ENCODE results near the gene UBN1.

UBN1 gene

DNA sequence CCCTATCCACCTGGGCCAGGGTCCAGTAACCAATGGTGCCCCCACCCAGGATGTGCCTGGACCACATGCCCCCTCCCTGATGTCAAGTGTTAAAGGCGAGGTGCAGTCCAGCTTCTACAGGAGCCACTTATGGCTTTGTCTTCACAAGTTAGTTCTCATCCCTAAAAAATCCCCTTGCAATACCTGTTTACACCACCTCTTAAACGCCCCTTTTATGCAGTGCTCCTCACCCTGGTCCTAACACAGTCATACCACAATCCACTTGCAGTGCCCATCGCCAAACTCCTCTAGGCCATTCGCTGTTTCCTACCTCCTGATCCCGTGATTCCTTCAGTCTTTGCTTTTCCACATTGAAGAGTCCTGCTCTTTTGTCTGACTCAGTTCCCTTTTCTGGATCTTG, 7.3 kb upstream of the UBN1 start:
- H3K4me1 ChIP-seq (ENCODE audit: control insufficient read depth, insufficient read depth, low read length): no peaks in the 10 kb centered on the region
- 93 to 95% methylated on average over 5 of the region's 5 CpGs for WGBS, 2 experiments
- H3K27ac ChIP-seq (ENCODE audit: insufficient read depth, low read depth, low read length, poor library complexity, severe bottlenecking): no peak overlapping the region
- H3K27me3 ChIP-seq (ENCODE audit: control insufficient read depth, insufficient read depth, low read length, poor library complexity, severe bottlenecking): no peaks in the 10 kb centered on the region
- H3K4me3 ChIP-seq (ENCODE audit: insufficient read depth, low read depth, low read length): no peak overlapping the region
- peaks cover 47% of the 10 kb centered on the region for H3K36me3 ChIP-seq (ENCODE audit: control insufficient read depth, insufficient read depth, low read length)
- H3K9me3 ChIP-seq (ENCODE audit: control insufficient read depth, low read length): no peaks in the 10 kb centered on the region

DNA sequence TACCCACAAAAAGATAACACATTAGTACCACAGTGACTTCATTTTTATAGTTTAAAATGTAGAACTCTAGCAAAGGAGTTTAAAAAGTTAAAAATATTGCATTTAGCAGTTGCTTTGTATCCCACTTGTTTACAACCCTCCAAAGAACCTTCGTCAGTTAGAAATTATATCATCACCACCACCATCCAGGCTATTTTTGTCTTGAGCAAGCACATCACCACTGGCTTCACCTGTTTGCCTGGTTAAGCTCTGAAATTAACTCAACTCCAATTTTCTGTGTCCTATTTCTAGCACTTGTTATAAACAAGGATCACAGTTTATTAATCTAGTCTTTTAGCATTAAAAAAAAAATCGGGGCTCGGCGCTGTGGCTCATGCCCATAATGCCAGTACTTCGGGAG, 6.3 kb upstream of the UBN1 start:
- WGBS, 2 experiments: 74 to 78% methylated on average over 5 of the region's 5 CpGs
- H3K36me3 ChIP-seq (ENCODE audit: control insufficient read depth, insufficient read depth, low read length): peaks cover 49% of the 10 kb centered on the region
- H3K4me1 ChIP-seq (ENCODE audit: control insufficient read depth, insufficient read depth, low read length): peaks cover 4% of the 10 kb centered on the region
- no peak overlapping the region for H3K4me3 ChIP-seq (ENCODE audit: insufficient read depth, low read depth, low read length)
- no peak overlapping the region for H3K27ac ChIP-seq (ENCODE audit: insufficient read depth, low read depth, low read length, poor library complexity, severe bottlenecking)
- no peaks in the 10 kb centered on the region for H3K27me3 ChIP-seq (ENCODE audit: control insufficient read depth, insufficient read depth, low read length, poor library complexity, severe bottlenecking)
- H3K9me3 ChIP-seq (ENCODE audit: control insufficient read depth, low read length): no peaks in the 10 kb centered on the region

- 1% methylated on average over 27 of the region's 27 CpGs for WGBS, 2 experiments
- H3K27ac ChIP-seq (ENCODE audit: insufficient read depth, low read depth, low read length, poor library complexity, severe bottlenecking): peak overlapping the region; percentile 75
- H3K36me3 ChIP-seq (ENCODE audit: control insufficient read depth, insufficient read depth, low read length): peaks cover 28% of the 10 kb centered on the region
- no peaks in the 10 kb centered on the region for H3K9me3 ChIP-seq (ENCODE audit: control insufficient read depth, low read length)
- H3K4me1 ChIP-seq (ENCODE audit: control insufficient read depth, insufficient read depth, low read length): peaks cover 13% of the 10 kb centered on the region
- no peaks in the 10 kb centered on the region for H3K27me3 ChIP-seq (ENCODE audit: control insufficient read depth, insufficient read depth, low read length, poor library complexity, severe bottlenecking)
- H3K4me3 ChIP-seq (ENCODE audit: insufficient read depth, low read depth, low read length): peak overlapping the region; percentile 95
These were observed 779 bp upstream of the UBN1 start for GRCh38 chr16:4846503-4846900.

DNA sequence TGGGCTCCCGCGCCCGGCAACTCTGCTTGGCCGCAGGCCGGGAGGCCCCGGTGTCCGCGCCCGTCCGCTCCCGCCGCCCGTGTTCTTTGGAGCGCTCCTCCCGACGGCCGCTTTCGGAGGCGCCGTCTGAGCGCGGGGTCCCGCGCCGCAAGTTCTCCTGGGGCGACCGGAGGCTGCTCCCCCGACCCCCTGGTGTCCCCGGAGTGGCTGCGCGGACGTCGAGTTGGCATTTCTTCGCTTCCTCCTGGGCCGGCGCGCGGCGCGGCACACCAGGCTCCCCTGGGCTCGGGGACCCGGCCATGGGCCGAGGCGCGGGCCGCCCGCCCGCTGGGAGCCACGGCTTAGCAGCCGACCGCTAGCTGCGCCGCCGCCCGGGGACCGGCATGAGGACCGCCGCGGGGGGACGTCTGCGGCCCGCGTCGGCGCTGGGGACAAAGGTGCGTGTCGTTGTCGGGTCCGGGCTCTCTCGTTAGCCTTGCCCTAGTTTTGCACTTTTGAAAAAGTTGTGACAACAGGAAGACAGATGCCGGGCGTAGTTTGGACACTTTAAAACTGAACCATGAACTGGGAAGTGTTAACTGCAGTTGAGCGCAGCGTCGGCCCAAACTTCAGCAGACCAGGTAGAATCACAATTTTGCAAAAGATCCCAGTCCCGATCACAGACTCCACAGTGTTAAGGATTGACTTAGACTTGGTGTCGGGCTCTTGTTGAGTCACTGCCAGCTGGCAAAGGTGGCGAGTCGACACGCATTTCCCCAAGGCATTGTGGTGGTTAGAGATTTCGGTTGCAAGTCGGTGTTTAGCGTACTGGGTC, 700 bp downstream of the UBN1 start:
- no peaks in the 10 kb centered on the region for H3K9me3 ChIP-seq (ENCODE audit: control insufficient read depth, low read length)
- peak overlapping the region; percentile 95 for H3K4me3 ChIP-seq (ENCODE audit: insufficient read depth, low read depth, low read length)
- WGBS, 2 experiments: 1% methylated on average over 83 of the region's 83 CpGs
- H3K36me3 ChIP-seq (ENCODE audit: control insufficient read depth, insufficient read depth, low read length): peaks cover 17% of the 10 kb centered on the region
- peak overlapping the region; percentile 85 for H3K27ac ChIP-seq (ENCODE audit: insufficient read depth, low read depth, low read length, poor library complexity, severe bottlenecking)
- H3K27me3 ChIP-seq (ENCODE audit: control insufficient read depth, insufficient read depth, low read length, poor library complexity, severe bottlenecking): no peaks in the 10 kb centered on the region
- peaks cover 13% of the 10 kb centered on the region for H3K4me1 ChIP-seq (ENCODE audit: control insufficient read depth, insufficient read depth, low read length)

- WGBS, 2 experiments: 88 to 91% methylated on average over 3 of the region's 3 CpGs
- H3K4me1 ChIP-seq (ENCODE audit: control insufficient read depth, insufficient read depth, low read length): peaks cover 13% of the 10 kb centered on the region
- peaks cover 11% of the 10 kb centered on the region for H3K36me3 ChIP-seq (ENCODE audit: control insufficient read depth, insufficient read depth, low read length)
- no peak overlapping the region for H3K27ac ChIP-seq (ENCODE audit: insufficient read depth, low read depth, low read length, poor library complexity, severe bottlenecking)
- no peaks in the 10 kb centered on the region for H3K9me3 ChIP-seq (ENCODE audit: control insufficient read depth, low read length)
- no peaks in the 10 kb centered on the region for H3K27me3 ChIP-seq (ENCODE audit: control insufficient read depth, insufficient read depth, low read length, poor library complexity, severe bottlenecking)
- no peak overlapping the region for H3K4me3 ChIP-seq (ENCODE audit: insufficient read depth, low read depth, low read length)
These were observed 2.9 kb downstream of the UBN1 start for GRCh38 chr16:4850211-4850610.

DNA sequence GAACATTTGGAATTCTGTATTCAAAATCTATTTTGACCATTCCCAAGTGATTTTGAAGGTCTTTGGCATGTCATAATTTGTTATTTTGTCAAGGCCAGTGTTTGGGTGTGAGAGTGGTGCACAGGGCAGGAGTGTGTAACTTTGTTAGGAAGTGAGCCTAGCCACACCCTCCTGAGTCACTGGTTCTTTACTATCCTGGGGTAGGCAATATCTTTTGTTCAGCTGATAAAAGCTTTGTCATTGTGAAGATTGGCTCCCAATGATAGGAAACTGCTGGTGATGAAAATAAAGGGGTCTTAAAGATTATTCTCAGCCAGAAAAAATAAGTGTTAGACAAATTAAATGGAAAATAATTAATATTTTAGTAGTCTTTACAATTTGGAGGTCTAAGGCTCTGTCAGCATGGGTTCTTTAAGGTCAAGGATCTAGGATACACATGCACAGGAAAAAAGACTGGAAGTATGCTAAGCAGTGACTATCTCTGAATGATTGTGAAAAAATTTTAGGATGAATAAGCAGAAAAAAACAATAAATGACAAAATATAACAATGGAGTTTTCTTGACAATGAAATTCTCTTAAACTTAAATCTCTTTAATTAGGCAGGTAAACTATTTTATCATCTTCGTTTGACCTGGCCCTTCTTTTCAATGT, 5.1 kb downstream of the UBN1 start:
- no peak overlapping the region for H3K4me3 ChIP-seq (ENCODE audit: insufficient read depth, low read depth, low read length)
- no peak overlapping the region for H3K27ac ChIP-seq (ENCODE audit: insufficient read depth, low read depth, low read length, poor library complexity, severe bottlenecking)
- H3K27me3 ChIP-seq (ENCODE audit: control insufficient read depth, insufficient read depth, low read length, poor library complexity, severe bottlenecking): no peaks in the 10 kb centered on the region
- WGBS, 2 experiments: 95 to 96% methylated on average over 1 of the region's 1 CpG
- H3K9me3 ChIP-seq (ENCODE audit: control insufficient read depth, low read length): no peaks in the 10 kb centered on the region
- peaks cover 18% of the 10 kb centered on the region for H3K36me3 ChIP-seq (ENCODE audit: control insufficient read depth, insufficient read depth, low read length)
- H3K4me1 ChIP-seq (ENCODE audit: control insufficient read depth, insufficient read depth, low read length): peaks cover 5% of the 10 kb centered on the region

DNA sequence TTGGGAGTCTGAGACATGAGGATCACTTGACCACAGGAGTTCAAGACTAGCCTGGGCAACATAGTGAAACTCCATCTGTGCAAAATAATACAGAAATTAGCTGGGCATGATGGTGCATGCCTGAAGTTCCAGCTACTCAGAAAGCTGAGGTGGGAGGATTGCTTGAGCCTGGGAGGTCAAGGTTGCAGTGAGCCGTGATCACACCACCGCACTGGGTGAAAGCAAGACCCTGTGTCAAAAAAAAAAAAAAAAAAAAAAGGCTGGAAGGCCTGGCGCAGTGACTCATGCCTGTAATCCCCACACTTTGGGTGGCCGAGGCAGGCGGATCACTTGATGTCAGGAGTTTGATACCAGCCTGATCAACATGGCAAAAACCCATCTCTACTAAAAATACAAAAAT, 8.1 kb downstream of the UBN1 start:
- Histone ChIP-seq H3K27me3 (ENCODE audit: control insufficient read depth, insufficient read depth, low read length, poor library complexity, severe bottlenecking) (no peaks in the 10 kb centered on the region), H3K36me3 (ENCODE audit: control insufficient read depth, insufficient read depth, low read length) (peaks cover 40% of the 10 kb centered on the region), H3K4me1 (ENCODE audit: control insufficient read depth, insufficient read depth, low read length) (peaks cover under 1% of the 10 kb centered on the region), H3K9me3 (ENCODE audit: control insufficient read depth, low read length) (no peaks in the 10 kb centered on the region), H3K4me3 (ENCODE audit: insufficient read depth, low read depth, low read length) (no peak overlapping the region), H3K27ac (ENCODE audit: insufficient read depth, low read depth, low read length, poor library complexity, severe bottlenecking) (no peak overlapping the region)
- 89 to 94% methylated on average over 5 of the region's 5 CpGs for WGBS, 2 experiments

- H3K27me3 ChIP-seq (ENCODE audit: control insufficient read depth, insufficient read depth, low read length, poor library complexity, severe bottlenecking): no peaks in the 10 kb centered on the region
- H3K4me1 ChIP-seq (ENCODE audit: control insufficient read depth, insufficient read depth, low read length): no peaks in the 10 kb centered on the region
- no peak overlapping the region for H3K27ac ChIP-seq (ENCODE audit: insufficient read depth, low read depth, low read length, poor library complexity, severe bottlenecking)
- 92 to 94% methylated on average over 2 of the region's 2 CpGs for WGBS, 2 experiments
- H3K36me3 ChIP-seq (ENCODE audit: control insufficient read depth, insufficient read depth, low read length): peaks cover 45% of the 10 kb centered on the region
- H3K9me3 ChIP-seq (ENCODE audit: control insufficient read depth, low read length): no peaks in the 10 kb centered on the region
- H3K4me3 ChIP-seq (ENCODE audit: insufficient read depth, low read depth, low read length): no peak overlapping the region
These were observed 8.5 kb downstream of the UBN1 start for GRCh38 chr16:4855804-4856203.

DNA sequence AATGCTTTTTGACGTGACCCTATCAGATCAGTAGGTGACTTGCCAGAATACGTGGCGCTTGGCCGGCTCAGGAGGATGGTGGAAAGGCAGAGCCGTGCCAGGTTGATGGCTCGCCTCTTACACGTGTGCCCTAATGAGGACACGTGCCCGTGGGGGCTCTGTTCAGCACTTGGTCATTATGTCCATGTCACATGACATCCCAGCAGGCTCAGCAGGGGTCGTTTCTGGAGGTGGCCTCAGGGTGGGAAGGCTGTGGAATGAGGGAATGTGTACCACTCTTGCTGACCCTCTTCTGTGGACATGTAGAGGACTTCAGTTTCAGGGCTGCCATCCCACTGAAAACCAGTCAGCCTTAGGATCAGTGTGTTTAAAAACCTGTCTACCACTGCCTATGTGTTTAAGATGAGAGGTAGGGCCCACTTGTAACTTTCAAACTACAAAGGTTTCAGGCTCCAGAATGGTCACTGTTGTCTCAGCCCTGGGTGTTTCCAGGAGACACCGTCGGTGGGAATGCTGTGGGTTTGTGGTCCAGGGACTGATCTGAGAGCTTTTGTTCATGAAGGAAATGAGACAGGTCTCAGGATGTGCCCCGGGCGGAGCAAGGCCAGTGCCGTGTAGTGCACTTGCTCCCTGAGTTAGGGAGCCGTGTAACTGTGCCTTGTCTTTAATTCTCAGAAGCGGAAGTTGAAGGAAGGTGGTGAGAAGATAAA, 12.1 kb downstream of the UBN1 start:
- Histone ChIP-seq H3K27me3 (ENCODE audit: control insufficient read depth, insufficient read depth, low read length, poor library complexity, severe bottlenecking) (no peaks in the 10 kb centered on the region), H3K27ac (ENCODE audit: insufficient read depth, low read depth, low read length, poor library complexity, severe bottlenecking) (no peak overlapping the region), H3K4me3 (ENCODE audit: insufficient read depth, low read depth, low read length) (no peak overlapping the region), H3K9me3 (ENCODE audit: control insufficient read depth, low read length) (no peaks in the 10 kb centered on the region), H3K36me3 (ENCODE audit: control insufficient read depth, insufficient read depth, low read length) (peaks cover 39% of the 10 kb centered on the region), H3K4me1 (ENCODE audit: control insufficient read depth, insufficient read depth, low read length) (no peaks in the 10 kb centered on the region)
- WGBS, 2 experiments: 95 to 96% methylated on average over 17 of the region's 17 CpGs

DNA sequence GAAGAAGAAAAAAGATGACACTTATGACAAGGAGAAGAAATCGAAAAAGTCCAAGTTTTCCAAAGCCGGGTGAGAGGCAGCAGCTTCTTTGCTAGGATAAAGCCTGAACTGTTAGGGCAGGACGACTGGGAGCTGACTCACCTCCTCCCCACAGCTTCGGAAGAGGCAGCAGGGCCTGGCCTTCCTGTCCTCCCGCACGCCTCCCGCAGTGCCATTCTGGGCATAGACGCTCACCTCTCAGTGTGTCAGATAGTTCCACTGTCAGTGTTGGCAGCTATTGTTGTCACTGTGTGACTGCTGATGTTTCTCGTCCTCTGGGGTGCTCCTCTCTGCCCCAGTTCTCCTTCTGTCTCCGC, 12.6 kb downstream of the UBN1 start:
- H3K36me3 ChIP-seq (ENCODE audit: control insufficient read depth, insufficient read depth, low read length): peaks cover 39% of the 10 kb centered on the region
- no peaks in the 10 kb centered on the region for H3K4me1 ChIP-seq (ENCODE audit: control insufficient read depth, insufficient read depth, low read length)
- no peaks in the 10 kb centered on the region for H3K9me3 ChIP-seq (ENCODE audit: control insufficient read depth, low read length)
- no peak overlapping the region for H3K27ac ChIP-seq (ENCODE audit: insufficient read depth, low read depth, low read length, poor library complexity, severe bottlenecking)
- no peak overlapping the region for H3K4me3 ChIP-seq (ENCODE audit: insufficient read depth, low read depth, low read length)
- H3K27me3 ChIP-seq (ENCODE audit: control insufficient read depth, insufficient read depth, low read length, poor library complexity, severe bottlenecking): no peaks in the 10 kb centered on the region
- WGBS, 2 experiments: 92 to 95% methylated on average over 10 of the region's 10 CpGs
